Smooth muscle cell of the coronary artery (primary cell): Measurements from ENCODE around the gene EIF2B4. TPM values are rescaled to one million over a fixed set of nuclear protein-coding genes. Genes with fewer than 3 reads are reported as not detected.

Experiments used
- total RNA-seq: library from RNA; depleted of rRNA; stranded (reverse); fragments of >200 nt; gene quantifications from 2 replicates; pipeline ENCODE4 v1.2.3, GENCODE V29; 2014; ENCODE audit warnings: low replicate concordance

EIF2B4 gene
- total RNA-seq: 29.5 and 51.1 TPM in 2 replicates

GRCh38 chr2:27370026-27370815 is at the start of gene EIF2B4, which contains the start of gene SNX17:
TSS of gene EIF2B4 (minus strand) at chr2:27370338. CDS start at chr2:27370314, 24 bp downstream.
TSS of gene SNX17 (plus strand) at chr2:27370616. CDS start at chr2:27370744, 128 bp downstream.

GRCh38 chr2:27409321-27410073 is 39.4 kb upstream of the EIF2B4 start, which contains the start of gene PPM1G:
TSS of gene PPM1G (minus strand) at chr2:27409591. CDS start at chr2:27409422, 169 bp downstream.

GRCh38 chr2:27380626-27381545 is 10.7 kb upstream of the EIF2B4 start, which contains the start of gene ZNF513:
TSS of gene ZNF513 (minus strand) at chr2:27380734. CDS start at chr2:27380526, 208 bp downstream.

GRCh38 chr2:27356382-27357181 is 13.6 kb downstream of the EIF2B4 start, which contains the start of gene GTF3C2:
TSS of gene GTF3C2 (minus strand) at chr2:27356764. CDS start at chr2:27343554, 13,210 bp downstream.

GRCh38 chr2:27322766-27323595 is 47.2 kb downstream of the EIF2B4 start, which contains the start of gene MPV17:
TSS of gene MPV17 (minus strand) at chr2:27323097. CDS start at chr2:27322517, 580 bp downstream.

Other genes starting within 250 kb of the EIF2B4 start
- 0.08 TPM in 1 of 2 replicates, not detected in the other for gene ABHD1, start 246.5 kb downstream of the EIF2B4 start, total RNA-seq
- gene PREB, start 235.7 kb downstream of the EIF2B4 start, total RNA-seq: 55.5 and 206 TPM in 2 replicates
- gene PRR30, start 230.9 kb downstream of the EIF2B4 start, total RNA-seq: not detected in 2 replicates
- gene TCF23, start 221.3 kb downstream of the EIF2B4 start, total RNA-seq: 0.82 TPM in 1 of 2 replicates, not detected in the other
- 183 and 253 TPM in 2 replicates for gene ATRAID, start 158.3 kb downstream of the EIF2B4 start, total RNA-seq
- 8.3 and 17.7 TPM in 2 replicates for gene SLC5A6, start 158.1 kb downstream of the EIF2B4 start, total RNA-seq
- gene CAD, start 153.0 kb downstream of the EIF2B4 start, total RNA-seq: 26.1 and 35.8 TPM in 2 replicates
- gene SLC30A3, start 107.3 kb downstream of the EIF2B4 start, total RNA-seq: 0.38 TPM in 1 of 2 replicates, not detected in the other
- gene DNAJC5G, start 94.9 kb downstream of the EIF2B4 start, total RNA-seq: not detected in 2 replicates
- gene TRIM54, start 87.9 kb downstream of the EIF2B4 start, total RNA-seq: not detected in 2 replicates
- gene UCN, start 61.9 kb downstream of the EIF2B4 start, total RNA-seq: 0.30 TPM in 1 of 2 replicates, not detected in the other
- 48.7 and 76.6 TPM in 2 replicates for gene MPV17, start 47.2 kb downstream of the EIF2B4 start, total RNA-seq
- gene GTF3C2, start 13.6 kb downstream of the EIF2B4 start, total RNA-seq: 13.1 and 19.6 TPM in 2 replicates
- 100 and 134 TPM in 2 replicates for gene SNX17, start 278 bp upstream of the EIF2B4 start, total RNA-seq
- 5.4 and 7.9 TPM in 2 replicates for gene ZNF513, start 10.4 kb upstream of the EIF2B4 start, total RNA-seq
- 93.1 and 102 TPM in 2 replicates for gene PPM1G, start 39.3 kb upstream of the EIF2B4 start, total RNA-seq
- 106 TPM in 2 replicates for gene NRBP1, start 58.3 kb upstream of the EIF2B4 start, total RNA-seq
- gene KRTCAP3, start 72.0 kb upstream of the EIF2B4 start, total RNA-seq: not detected in 2 replicates
- 28.8 and 79.4 TPM in 2 replicates for gene IFT172, start 119.4 kb upstream of the EIF2B4 start, total RNA-seq
- 15.9 and 31.8 TPM in 2 replicates for gene FNDC4, start 124.9 kb upstream of the EIF2B4 start, total RNA-seq
- gene GCKR, start 126.5 kb upstream of the EIF2B4 start, total RNA-seq: 0.12 and 3.5 TPM in 2 replicates
- 7.8 and 16.3 TPM in 2 replicates for gene ZNF512, start 212.7 kb upstream of the EIF2B4 start, total RNA-seq